Panc1 (cell line): ENCODE results near the gene ADAMTS2.

Experiments
- CTCF ChIP-seq: fragments of 450-650 bp; IDR thresholded peaks from 2 replicates; pipeline ENCODE4 v1.5.1; 2017; ENCODE audit warnings: mild to moderate bottlenecking
- REST ChIP-seq, 2 experiments: IDR thresholded peaks; 2 replicates each; pipeline ENCODE4 v1.6.1; 2011 to 2012; ENCODE audit warnings: low read depth in 2 of 2, control low read depth in 1 of 2, low read length in 1 of 2, mild to moderate bottlenecking in 1 of 2, moderate library complexity in 1 of 2; ENCODE audit not compliant: insufficient read depth in 1 of 2

GRCh38 chr5:179284751-179285631, 60.3 kb downstream of the ADAMTS2 start:
- TF ChIP-seq CTCF (no peak), REST (IDR thresholded peaks at IDR 0.05; ENCODE audit: insufficient read depth in 1 of 2, low read depth in 2 of 2, low read length in 1 of 2) (no peak)
